ENCODE measurements around the gene BEGAIN.

Gene BEGAIN

DNA sequence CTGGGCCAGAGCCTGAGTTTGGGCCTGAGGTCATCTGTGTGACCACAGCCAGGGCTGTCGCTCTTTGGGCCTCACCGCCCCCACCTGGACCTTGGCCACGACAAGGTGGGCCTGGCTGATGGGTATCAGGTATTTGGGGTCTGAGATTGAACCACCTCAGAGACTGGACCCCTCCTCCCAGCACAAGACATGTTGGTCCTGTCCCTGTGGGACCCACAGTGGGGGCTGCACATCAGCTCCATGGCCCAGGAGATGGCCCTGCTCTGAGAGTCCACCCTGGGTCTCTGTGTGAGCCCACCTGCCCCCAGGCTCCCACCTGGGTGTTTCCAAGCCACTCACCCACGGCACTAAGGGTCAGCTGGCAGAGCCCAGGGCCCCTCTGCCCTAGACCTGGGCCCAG is 20.6 kb downstream of the BEGAIN start:
- DNase-seq = no peak

GRCh38 chr14:100566119-100566518 is 21.1 kb downstream of the BEGAIN start:
- DNase-seq = no peak

- no peak for DNase-seq
Measured at GRCh38 chr14:100565650-100566049, 21.6 kb downstream of the BEGAIN start.

DNA sequence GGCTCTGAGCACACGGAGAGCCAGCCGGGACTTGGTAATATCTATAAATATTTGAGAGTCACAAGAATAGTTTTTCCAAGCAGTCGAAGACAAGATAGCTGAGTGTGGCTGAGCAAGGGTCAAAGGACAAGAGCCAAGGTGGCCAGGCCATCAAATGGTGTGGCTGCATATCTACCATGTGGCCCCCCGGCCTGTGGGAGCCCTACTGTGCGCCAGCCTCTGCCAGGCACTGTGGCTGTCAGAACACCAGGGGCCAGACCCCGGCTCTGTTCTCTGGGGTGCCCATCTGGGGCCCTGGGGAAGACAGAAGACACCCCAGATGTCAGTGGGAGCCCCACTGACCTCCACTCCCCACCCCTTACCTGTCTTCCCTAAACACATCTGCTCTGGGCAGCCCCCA is 22.7 kb downstream of the BEGAIN start:
- no peak for DNase-seq

DNA sequence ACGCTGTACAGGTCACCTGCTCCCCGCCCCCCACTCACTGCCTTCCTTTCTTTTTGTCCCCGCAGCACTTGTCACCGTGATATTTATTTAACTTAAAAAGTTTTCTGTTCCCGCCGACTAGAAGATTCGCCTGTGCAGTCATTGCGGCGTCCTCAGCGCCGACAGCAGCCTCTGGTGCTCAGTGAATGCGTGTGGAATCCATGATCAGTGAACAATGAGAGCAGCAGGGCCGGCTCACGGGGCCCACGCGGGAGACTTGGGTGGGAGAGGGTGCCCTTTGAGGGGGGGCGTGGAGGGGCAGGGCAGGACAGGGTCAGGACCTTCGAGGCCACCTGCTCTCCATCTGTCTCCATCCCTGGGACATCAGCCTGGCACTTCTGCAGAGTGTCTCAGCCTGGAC is 24.5 kb downstream of the BEGAIN start:
- DNase-seq = no peak

GRCh38 chr14:100561005-100561404 is 26.2 kb downstream of the BEGAIN start:
- no peak for DNase-seq

GRCh38 chr14:100560471-100560870 is 26.7 kb downstream of the BEGAIN start:
- no peak for DNase-seq

DNA sequence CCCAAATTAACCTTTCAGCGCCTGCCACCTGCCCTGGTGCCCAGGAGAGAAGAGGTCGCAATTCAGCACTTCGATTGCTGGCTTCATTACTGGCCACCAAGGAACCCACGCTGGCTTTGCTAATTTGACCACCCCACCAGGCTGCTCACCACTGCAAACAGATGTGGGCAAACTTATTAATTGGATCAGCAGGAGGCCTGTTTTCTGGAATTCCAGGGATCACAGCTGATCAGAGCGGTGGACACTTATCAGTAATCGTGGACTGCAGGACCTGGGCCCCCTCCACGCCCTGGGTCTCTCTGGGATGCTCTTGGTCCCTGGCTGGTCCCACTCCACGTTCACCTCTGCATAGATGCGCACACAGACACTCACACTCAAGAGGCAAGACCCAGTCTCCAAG is 27.8 kb downstream of the BEGAIN start:
- no peak for DNase-seq

GRCh38 chr14:100558966-100559365 is 28.3 kb downstream of the BEGAIN start:
- no peak for DNase-seq

DNA sequence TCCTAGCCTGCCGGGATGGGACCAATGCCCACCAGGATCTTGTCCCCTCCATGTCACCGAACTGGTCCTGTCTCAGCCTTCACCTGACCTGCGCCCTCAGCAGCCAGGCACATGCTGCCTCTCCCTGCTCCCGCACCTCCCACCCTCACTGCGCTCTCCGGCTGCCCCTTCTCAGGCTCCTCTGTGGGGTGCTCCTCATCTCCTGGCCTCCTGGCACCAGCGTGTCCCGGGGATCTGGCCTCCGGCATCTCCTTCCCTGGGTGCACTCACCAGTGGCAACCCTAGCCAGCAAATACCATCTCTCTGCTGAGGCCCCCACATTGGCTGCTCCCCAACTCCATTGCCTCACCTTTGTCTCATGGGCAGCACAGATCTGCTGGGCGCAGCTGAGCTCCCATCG is 29.0 kb downstream of the BEGAIN start:
- no peak for DNase-seq

- DNase-seq = no peak
Measured at GRCh38 chr14:100557658-100558057, 29.6 kb downstream of the BEGAIN start.

GRCh38 chr14:100556936-100557505 is 30.2 kb downstream of the BEGAIN start:
- no peak for DNase-seq

DNA sequence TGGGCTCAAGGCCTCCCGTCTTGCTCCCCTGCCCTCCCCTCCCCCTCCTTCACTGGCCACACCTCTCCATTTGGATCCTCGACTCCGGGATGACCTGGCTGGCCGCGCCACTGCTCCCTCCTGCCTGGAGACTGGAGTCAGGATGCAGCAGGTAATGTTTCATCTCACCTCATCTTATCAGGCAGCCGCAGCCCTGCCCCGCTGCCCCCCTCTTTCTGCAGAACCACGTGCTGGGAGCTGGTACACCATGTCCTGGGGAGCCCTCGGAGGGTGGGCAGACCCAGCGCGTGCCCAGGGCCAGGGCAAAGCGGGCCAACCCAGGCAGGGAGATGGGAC is 31.1 kb downstream of the BEGAIN start:
- DNase-seq = no peak

- no peak for DNase-seq
Measured at GRCh38 chr14:100555436-100556139, 31.6 kb downstream of the BEGAIN start.

DNA sequence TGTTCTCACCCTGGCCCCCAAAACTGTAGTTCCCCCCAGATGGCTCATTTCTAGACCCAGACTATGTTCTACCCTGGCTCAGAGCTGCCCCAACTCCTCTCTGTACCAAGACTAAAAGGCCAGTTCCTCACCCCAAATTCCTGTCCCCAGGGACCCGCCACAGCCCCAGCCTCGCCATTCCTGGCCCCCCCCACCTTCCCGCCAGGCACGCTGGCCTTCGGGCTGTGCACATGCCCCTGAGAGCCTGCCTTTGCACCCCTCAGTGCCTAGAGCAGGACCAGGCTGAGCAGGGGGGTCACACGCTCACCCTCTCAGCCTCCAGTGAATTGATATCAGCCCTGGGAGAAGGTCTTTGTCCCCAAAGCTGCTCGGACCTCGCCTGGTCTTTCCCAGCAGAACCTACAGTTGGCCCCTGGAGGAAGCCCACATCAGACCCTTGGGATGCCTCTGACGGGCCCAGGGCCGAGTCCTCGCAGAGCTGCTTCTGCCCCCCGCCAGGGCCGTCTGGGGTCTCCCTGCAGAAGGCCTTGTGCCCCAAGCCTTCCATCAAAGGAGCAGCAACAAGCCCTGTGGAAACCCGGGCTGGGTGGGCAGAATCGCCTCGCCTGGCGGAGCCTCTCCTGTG is 32.4 kb downstream of the BEGAIN start:
- no peak for DNase-seq

- no peak for DNase-seq
Measured at GRCh38 chr14:100554082-100554677, 33.0 kb downstream of the BEGAIN start.

GRCh38 chr14:100553471-100553870 is 33.7 kb downstream of the BEGAIN start:
- no peak for DNase-seq

GRCh38 chr14:100552524-100553125 is 34.6 kb downstream of the BEGAIN start:
- DNase-seq = no peak

DNA sequence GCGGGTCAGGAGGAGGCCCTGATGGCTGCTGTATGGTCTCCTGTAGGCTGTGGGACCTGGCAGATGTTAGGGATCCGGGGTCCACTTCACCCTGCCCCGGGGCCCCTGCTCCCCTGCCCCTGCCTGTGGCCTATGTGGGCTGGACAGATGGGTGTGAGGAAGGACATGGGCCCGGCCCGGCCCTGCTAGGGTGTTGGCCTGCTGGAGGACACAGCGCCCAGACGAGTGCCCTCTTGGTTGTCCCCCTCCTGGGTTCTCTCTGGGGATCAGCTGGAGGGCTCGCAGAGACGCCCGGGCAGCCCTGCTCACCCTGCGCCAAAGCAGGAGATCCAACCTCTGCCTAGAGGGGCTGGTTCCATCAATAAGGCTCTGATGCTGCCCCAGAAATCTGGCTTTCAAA is 36.2 kb downstream of the BEGAIN start:
- DNase-seq = no peak

GRCh38 chr14:100549834-100550625 is 37.2 kb downstream of the BEGAIN start:
- no peak for DNase-seq

- no peak for DNase-seq
Measured at GRCh38 chr14:100548939-100549338, 38.3 kb downstream of the BEGAIN start.

GRCh38 chr14:100548295-100548655 is 38.9 kb downstream of the BEGAIN start:
- DNase-seq = no peak
